Measurements from ENCODE around the gene SV2B.

SV2B gene

GRCh38 chr15:91275844-91276243, 175.8 kb downstream of the SV2B start:
- no peak overlapping the region for H3K27ac ChIP-seq
- no peak for TF ChIP-seq ZFX (IDR thresholded peaks at IDR 0.05; ENCODE audit: borderline replicate concordance)
- TF ChIP-seq CTCF (IDR thresholded peaks at IDR 0.05) = no peak

DNA sequence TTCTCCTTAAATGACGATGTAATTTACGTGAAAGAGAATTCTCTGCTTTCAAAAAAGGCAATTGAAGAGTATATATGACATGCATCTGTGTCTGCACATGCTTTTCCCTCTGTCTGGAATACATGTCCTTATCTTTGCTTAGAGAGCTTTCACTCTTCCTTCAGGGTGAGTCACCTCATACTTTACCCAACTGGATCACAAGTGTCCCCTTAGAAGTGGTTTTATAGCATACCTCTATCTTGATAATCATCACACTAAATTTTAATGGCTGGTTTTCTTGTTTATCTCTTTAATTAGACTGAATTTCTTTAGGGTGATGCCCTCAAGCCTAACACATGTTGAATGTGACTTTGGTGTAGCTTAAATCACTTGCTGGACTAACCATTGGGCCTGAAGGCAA, 178.9 kb downstream of the SV2B start:
- TF ChIP-seq ZFX (IDR thresholded peaks at IDR 0.05; ENCODE audit: borderline replicate concordance) = no peak
- H3K27ac ChIP-seq = no peak overlapping the region

DNA sequence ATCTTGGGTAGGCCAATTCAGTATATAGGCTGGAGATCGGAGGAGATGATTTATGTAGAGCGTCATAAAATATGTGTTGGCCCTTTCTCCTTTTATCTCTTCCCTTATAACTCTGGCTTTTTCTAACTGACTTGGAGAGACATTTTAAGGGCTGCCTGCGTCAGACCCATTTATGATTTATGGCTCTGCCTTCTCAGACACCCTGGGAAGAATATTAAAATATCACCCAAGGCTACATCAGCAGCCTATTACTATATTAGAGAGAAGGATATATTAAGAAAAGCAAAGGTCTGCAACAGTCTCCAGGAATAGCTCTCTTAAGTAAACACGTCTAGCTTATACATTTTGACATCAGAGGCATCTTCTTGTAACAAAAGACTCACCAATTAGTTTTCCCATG, 179.4 kb downstream of the SV2B start:
- TF ChIP-seq CTCF (IDR thresholded peaks at IDR 0.05) = no peak
- TF ChIP-seq ZFX (IDR thresholded peaks at IDR 0.05; ENCODE audit: borderline replicate concordance) = no peak

DNA sequence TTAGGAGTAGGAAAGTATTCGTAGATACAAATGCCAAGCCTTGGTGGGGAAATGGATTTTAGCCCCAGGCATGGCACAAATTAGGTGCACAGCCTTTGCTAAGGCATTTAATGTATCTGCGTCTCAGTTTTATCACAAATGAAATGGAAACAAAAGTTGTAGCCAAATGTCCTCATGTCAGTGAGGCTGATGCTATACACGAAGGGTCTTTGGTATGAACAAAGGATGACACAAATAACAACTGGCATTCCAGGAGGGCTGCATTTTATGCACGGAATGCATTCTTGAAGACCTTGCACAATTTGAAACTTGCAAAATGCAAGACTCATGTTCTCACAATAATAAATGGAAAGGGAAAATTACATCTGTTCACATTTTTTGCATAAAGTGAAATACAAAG, 181.9 kb downstream of the SV2B start:
- no peak for TF ChIP-seq CTCF (IDR thresholded peaks at IDR 0.05)
- no peak for TF ChIP-seq ZFX (IDR thresholded peaks at IDR 0.05; ENCODE audit: borderline replicate concordance)
- H3K27ac ChIP-seq = no peak overlapping the region

More for the DNA sequence above, 179.4 kb downstream of the SV2B start:
- no peak overlapping the region for H3K27ac ChIP-seq

GRCh38 chr15:91282486-91282885, 182.4 kb downstream of the SV2B start:
- H3K27ac ChIP-seq = no peak overlapping the region
- TF ChIP-seq CTCF (IDR thresholded peaks at IDR 0.05) (no peak), ZFX (IDR thresholded peaks at IDR 0.05; ENCODE audit: borderline replicate concordance) (no peak)

DNA sequence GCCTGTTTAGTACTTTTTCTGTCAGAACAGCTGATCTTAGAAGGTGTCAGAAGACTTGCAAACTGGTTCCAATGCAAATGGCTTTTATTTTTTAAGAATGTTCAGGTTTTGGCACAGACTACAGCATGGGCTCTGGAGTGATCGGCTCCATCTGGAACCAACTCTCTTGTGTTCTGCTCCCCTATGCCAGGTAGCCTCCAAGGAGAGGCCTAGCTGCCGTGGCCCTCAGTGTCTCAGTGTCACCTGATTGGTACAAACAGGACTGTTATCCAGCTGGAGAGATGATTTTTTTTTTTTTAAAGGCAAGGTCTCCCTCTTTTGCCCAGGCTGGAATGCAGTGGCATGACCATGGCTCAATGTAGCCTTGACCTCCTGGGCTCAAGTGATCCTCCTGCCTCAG, 183.1 kb downstream of the SV2B start:
- TF ChIP-seq ZFX (IDR thresholded peaks at IDR 0.05; ENCODE audit: borderline replicate concordance) = no peak
- no peak for TF ChIP-seq CTCF (IDR thresholded peaks at IDR 0.05)
- no peak overlapping the region for H3K27ac ChIP-seq

- TF ChIP-seq ZFX (IDR thresholded peaks at IDR 0.05; ENCODE audit: borderline replicate concordance) = no peak
- no peak for TF ChIP-seq CTCF (IDR thresholded peaks at IDR 0.05)
These were observed 184.9 kb downstream of the SV2B start for GRCh38 chr15:91284758-91285466.

DNA sequence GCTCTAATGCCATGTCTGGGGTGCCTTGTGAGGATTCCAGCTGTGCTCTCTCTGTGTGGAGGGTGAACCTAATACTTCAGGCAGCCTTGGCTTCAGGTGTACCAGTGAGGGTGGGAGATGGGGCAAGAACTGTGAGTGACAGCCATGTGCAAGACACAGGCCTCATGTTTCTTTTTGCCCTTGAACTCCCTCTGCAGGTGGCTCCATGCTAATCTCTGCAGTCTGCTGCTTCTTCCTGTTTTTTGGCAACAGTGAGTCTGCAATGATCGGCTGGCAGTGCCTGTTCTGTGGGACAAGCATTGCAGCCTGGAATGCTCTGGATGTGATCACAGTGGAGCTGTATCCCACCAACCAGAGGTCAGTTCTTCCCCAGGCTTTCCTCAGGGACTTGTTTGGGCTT, 189.3 kb downstream of the SV2B start:
- TF ChIP-seq CTCF (IDR thresholded peaks at IDR 0.05) (no peak), ZFX (IDR thresholded peaks at IDR 0.05; ENCODE audit: borderline replicate concordance) (no peak)
- no peak overlapping the region for H3K27ac ChIP-seq

More at GRCh38 chr15:91284758-91285466, 184.9 kb downstream of the SV2B start:
- H3K27ac ChIP-seq = no peak overlapping the region

Data from 22Rv1 (cell line).